NB4 (cell line): ENCODE data around the gene CAMKV.

Experiments used
- DNase-seq: peaks from one replicate; pipeline ENCODE4 v3.0.0; 2010; ENCODE audit warnings: low read depth
- H3K4me3 ChIP-seq: one replicate; pipeline ENCODE4 v1.5.1; 2011; ENCODE audit warnings: mild to moderate bottlenecking, low read depth, low read length, moderate library complexity
- MYC ChIP-seq: IDR thresholded peaks from 2 replicates; pipeline ENCODE4 v1.6.1; 2011; ENCODE audit warnings: low read depth, low read length
- POLR2A ChIP-seq: IDR thresholded peaks from 2 replicates; pipeline ENCODE4 v1.6.1; 2011; ENCODE audit warnings: mild to moderate bottlenecking; ENCODE audit not compliant: insufficient read length; ENCODE audit errors: extremely low read depth
- TF ChIP-seq, protein P1 (sequence below): IDR thresholded peaks from 2 replicates; pipeline ENCODE4 v1.6.1; 2011; ENCODE audit warnings: low read depth, low read length
- TF ChIP-seq, protein P2 (sequence below): IDR thresholded peaks from one replicate; pipeline ENCODE4 v1.5.1; 2012; ENCODE audit warnings: low read depth, low read length

Gene CAMKV

DNA sequence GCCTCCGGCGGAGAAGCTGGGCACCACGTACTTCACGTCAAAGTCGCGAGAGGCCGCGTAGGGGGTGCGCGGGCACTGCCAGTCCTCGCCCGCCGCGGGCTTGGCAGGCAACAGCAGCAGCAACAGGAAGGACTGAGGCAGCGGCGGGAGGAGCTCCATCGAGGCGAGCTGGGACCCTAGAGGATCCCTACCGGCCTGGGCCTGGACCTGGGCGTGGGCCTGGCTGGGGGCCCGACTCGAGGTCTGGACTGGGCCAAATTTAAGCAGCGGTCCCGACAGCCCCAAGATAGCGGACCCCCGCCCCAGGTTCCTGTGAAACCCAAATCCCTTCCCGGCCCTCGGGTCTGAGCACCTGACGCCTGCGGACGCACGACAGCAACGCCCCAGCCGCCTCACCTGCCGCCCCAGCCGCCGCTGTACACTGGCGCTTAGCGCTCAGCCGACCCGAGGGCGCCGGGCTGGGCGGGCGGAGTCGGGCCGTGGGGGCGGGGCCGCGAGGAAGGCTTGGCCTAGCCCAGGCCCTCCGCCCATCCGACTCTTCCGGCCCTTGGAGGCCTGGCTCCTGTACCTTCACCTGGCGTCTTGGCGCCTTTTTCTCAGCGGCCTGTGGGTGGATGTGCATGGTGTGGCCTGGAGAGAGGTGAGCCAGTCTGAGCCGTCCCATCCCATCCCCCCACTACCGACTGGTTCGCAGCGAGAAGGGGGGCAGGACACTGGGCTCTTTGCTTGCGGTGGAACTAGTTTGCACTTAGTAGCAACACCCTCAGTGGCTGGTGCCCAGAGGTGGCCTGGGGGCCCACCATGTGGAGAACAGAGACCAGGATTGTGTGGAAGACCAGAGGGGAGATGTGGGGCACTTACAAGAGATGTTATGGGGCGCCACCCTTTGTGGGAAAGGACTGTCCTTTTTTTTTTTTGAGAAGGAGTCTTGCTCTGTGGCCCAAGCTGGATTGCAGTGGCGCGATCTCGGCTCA lies 34.0 kb upstream of the CAMKV start, which contains the start of gene MST1R:
Gene MST1R, minus strand, starts transcription at position 423 of the 974 bp plus-strand sequence. Its CDS starts 264 bp downstream, at position 159.
- DNase-seq, result no peak
- TF ChIP-seq MYC, result no peak
- TF ChIP-seq, protein P1, sequence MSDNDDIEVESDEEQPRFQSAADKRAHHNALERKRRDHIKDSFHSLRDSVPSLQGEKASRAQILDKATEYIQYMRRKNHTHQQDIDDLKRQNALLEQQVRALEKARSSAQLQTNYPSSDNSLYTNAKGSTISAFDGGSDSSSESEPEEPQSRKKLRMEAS, result no peak
- H3K4me3 ChIP-seq, result no peak within 1 kb of the TSS

DNA sequence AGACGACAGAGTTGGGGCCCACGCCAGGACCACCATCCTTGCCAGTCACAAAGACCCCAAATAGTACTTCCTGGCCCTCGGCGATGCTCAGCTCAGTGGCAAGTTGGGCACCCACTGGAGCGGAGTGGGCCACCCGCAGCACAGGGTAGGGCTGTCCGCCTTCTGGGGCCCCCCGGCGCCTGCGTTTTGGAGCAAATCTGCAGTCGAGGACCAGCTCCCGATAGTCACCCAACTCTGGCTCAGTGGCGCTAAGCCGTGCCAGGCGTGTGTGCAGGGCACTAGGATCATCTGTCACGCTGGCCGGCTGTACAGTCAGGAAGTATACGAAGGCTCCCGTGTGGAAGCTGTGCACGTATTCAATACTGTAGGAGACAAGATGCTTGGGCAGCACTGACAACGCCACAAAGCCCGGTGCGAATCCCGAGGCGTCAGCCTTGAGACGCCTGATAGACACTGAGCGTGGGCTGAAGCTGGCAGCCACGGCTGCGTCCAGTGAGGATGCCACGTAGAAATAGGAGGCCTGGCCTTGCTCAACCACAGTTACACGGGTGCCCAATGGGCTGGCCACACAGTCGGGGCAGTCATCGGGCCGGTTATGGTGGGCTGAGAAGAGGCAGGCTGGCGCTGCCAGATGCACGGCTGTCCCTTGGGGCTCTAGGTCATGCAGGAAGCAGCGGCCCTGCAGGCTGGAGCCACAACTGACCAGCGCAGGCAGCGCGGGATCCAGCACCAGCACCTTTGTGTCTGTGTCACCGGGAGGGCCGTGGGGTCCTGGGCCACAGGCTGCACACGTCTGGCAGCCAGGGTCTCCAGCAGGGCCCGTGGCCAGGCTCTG lies 33.0 kb upstream of the CAMKV start:
- no peak overlapping the region for H3K4me3 ChIP-seq
- TF ChIP-seq, protein P1, result no peak
- DNase-seq, result no peak

DNA sequence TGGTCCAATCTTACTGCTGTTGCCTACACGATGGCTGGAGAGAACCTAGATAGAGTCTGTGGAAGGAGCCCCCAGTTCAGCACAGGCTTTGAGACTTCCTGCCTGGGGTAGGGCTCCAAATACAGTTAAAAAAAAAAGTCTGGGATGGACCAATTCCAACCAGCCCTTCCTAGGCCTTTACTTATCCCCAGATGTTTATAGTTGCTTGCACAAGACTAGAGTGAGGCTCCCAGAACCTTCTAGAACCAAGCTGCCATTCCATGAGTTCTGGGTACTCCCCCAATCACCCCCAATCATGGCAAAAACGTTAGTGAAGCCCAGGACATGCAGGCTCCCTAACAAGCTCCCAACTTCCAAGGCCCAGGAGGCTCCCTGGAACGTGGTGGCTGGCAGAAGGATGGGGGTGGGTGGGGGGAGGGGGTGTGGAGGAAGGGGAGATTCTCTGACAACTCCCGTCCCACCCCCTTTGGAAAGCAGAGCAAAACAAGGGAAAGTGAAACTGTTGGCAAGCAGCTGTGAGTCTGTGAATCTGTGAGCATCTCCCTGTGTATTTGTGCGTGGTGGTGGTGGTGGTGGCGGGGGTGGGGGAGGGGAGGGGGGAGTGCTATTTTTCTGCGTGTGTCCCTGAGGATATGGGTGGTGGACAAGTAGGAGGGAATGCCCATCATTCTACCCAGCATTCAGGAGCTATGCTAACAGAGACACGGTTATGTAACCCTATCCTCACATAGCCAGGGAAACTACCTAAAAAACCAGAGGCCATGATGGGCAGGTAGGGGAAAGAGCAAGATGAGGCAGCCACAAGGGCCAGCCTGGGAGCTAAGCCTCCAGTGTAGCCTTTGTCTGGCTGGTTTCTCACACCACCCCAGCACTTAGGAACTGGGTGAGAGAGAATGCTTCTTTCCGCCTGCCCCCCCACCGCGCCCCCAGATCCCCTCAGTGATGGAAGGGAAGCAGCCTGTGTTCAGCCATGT lies 31.9 kb upstream of the CAMKV start:
- no peak for DNase-seq
- TF ChIP-seq MYC (no peak), POLR2A (no peak)
- TF ChIP-seq, protein P2, sequence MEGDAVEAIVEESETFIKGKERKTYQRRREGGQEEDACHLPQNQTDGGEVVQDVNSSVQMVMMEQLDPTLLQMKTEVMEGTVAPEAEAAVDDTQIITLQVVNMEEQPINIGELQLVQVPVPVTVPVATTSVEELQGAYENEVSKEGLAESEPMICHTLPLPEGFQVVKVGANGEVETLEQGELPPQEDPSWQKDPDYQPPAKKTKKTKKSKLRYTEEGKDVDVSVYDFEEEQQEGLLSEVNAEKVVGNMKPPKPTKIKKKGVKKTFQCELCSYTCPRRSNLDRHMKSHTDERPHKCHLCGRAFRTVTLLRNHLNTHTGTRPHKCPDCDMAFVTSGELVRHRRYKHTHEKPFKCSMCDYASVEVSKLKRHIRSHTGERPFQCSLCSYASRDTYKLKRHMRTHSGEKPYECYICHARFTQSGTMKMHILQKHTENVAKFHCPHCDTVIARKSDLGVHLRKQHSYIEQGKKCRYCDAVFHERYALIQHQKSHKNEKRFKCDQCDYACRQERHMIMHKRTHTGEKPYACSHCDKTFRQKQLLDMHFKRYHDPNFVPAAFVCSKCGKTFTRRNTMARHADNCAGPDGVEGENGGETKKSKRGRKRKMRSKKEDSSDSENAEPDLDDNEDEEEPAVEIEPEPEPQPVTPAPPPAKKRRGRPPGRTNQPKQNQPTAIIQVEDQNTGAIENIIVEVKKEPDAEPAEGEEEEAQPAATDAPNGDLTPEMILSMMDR, result no peak
- TF ChIP-seq, protein P1, result no peak
- H3K4me3 ChIP-seq, result no peak overlapping the region

DNA sequence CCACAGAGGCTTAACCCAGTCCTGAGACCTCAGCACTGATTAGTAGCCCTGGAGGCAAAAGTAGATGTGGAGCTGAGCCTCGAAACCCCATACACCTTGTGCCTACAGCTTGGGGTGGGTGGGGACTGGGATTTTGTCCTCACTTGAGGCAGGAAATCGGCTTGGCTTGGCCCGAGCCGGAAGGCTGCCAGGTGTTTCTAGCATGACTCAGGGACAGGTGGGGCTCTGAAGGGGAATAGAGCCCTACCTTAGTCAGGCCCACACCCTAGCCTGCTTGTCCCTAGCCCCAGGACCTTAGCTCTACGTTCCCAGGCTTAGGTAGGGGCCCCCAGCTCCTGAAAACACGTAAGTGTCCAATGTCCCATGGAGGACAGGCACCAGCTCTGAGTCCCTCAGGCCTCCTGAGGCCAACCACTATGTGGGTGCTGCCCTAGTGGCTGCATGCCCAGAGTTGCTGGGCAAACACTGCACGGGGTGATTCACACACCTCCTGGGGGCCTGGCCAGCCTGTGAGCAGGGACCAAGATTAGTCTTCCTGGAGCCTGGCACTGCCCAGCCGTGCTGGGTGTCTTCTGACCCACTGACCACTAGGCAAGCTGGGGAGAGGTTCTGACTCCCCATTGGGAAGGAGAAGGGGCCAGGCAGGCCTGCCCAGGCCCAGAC lies 30.9 kb upstream of the CAMKV start:
- no peak for DNase-seq
- TF ChIP-seq POLR2A, result no peak
- TF ChIP-seq, protein P1, result no peak
- TF ChIP-seq, protein P2, result no peak
- no peak for TF ChIP-seq MYC
- no peak overlapping the region for H3K4me3 ChIP-seq

DNA sequence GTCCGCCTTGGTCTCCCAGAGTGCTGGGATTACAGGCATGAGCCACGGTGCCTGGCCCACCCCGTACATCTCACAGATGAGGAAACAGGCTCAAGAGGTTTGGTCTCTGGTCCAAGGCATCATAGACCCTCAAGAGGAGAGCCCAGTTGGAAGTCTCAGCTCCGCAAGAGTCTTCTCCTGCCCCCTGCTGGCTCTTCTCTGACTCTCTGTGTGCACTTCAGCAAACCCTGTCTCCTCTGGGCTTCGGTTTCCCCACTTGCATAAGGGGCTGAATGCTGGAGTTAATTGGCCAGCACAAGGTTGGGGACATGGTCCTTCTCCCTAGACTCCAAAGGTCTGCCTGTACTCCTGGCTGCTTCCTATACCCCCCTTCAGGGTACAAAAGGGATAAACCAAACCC lies 30.1 kb upstream of the CAMKV start:
- no peak overlapping the region for H3K4me3 ChIP-seq
- TF ChIP-seq, protein P2, result peak; percentile 63
- TF ChIP-seq MYC, result no peak
- TF ChIP-seq, protein P1, result no peak
- no peak for TF ChIP-seq POLR2A
- peak; percentile 77 for DNase-seq
